ENCODE measurements around the gene HSPA4. TPM values are rescaled to one million over a fixed set of nuclear protein-coding genes. Genes with fewer than 3 reads are reported as not detected.

The HSPA4 gene
- total RNA-seq, 1 experiment from 2014 or later = 70.6 TPM

DNA sequence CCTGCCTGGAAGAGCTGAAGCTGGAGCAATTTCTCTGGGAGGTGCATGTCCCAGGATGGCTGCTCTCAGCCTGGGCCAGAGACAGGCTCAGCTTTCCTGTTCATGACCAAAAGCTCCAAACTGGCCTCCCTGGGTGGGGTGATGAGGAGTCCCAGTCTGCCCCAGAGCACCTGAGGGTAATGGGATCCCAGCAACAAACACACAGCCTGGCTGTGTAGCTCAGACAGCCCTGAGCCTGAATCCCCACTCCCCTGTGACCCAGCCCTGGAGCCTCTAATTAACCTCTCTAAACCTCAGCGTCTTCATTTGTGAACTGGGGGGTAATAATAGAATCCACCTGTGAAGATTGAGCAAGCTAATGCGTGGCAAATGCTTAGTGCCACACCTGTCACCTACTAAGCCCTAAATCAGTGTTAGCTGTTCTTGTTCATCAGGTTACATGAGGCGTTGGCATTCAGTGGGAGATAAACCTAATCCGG is 67.5 kb downstream of the HSPA4 start:
- Histone ChIP-seq H4K20me1 (ENCODE audit: low read length) (no peaks in the 10 kb centered on the region), H3F3A (ENCODE audit: low read length, unreplicated experiment) (no peaks in the 10 kb centered on the region), H3K27ac (ENCODE audit: low read length) (no peak overlapping the region), H3K27me3 (ENCODE audit: low read length) (no peaks in the 10 kb centered on the region), H3K79me2 (ENCODE audit: low read length) (no peaks in the 10 kb centered on the region), H3K9me2 (replicated peaks; ENCODE audit: low read length) (no peaks in the 10 kb centered on the region), H3K4me1 (ENCODE audit: insufficient read depth, low read length) (no peaks in the 10 kb centered on the region), H2AFZ (ENCODE audit: low read length) (no peak overlapping the region), H3K9ac (ENCODE audit: low read length) (no peak overlapping the region), H3K36me3 (ENCODE audit: low read depth, low read length) (no peaks in the 10 kb centered on the region), H3K4me3 (ENCODE audit: low read length) (no peak overlapping the region), H3K4me2 (ENCODE audit: low read length) (no peak overlapping the region), H3K9me3 (ENCODE audit: low read length) (no peaks in the 10 kb centered on the region)
- ATAC-seq (no peak), DNase-seq (no peak)
- BruUV-seq (replicated peaks) = no TSS peak
- CTCF ChIA-PET = no interaction called here
- intact Hi-C loops (cut with micrococcal nuclease) = no loop called here
- TF ChIP-seq EZH2 (IDR thresholded peaks at IDR 0.05; ENCODE audit: low read length, unreplicated experiment) (no peak), CTCF (conservative IDR thresholded peaks at IDR 0.05; ENCODE audit: low read depth, low read length) (no peak), EZH2phosphoT487 (IDR thresholded peaks at IDR 0.05; ENCODE audit: borderline replicate concordance, low read length) (no peak)
- POLR2A ChIA-PET (ENCODE audit: unreplicated experiment) = no interaction called here

DNA sequence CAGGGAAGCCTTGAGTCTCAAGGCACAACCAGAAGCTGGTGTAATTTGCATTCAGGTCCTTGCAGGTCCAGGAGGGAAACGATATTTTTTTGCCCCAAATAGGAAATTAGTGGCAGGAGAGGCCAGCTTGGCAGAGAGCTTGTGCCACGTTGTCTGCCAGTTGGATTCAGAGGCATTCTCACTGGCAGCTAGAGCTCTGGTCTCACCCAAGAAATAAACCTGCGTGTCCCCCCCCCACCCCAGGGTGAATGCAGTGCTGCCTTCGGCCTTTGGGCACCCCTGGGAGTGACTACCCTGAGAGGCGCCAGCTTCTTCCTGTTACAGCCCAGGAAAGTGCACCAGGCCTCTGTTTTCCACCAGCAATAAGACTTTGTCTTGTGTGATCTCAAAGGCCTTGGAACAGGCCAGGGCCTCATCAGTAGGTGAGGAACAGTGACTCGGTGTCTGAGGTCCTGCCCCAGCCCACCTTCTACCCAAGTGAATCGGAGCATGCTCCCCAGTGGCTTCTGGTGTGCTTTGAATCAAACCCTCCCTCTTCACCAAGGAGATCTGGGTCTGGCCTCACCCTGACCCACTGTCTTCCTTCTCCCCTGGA is 68.4 kb downstream of the HSPA4 start:
- Histone ChIP-seq H3K27ac (ENCODE audit: low read length) (no peak overlapping the region), H3K79me2 (ENCODE audit: low read length) (no peaks in the 10 kb centered on the region), H3K4me3 (ENCODE audit: low read length) (no peak overlapping the region), H3K4me2 (ENCODE audit: low read length) (no peak overlapping the region), H3K36me3 (ENCODE audit: low read depth, low read length) (no peaks in the 10 kb centered on the region), H3K9me3 (ENCODE audit: low read length) (no peaks in the 10 kb centered on the region), H3K9ac (ENCODE audit: low read length) (no peak overlapping the region), H3K4me1 (ENCODE audit: insufficient read depth, low read length) (no peaks in the 10 kb centered on the region), H3K9me2 (replicated peaks; ENCODE audit: low read length) (no peaks in the 10 kb centered on the region), H2AFZ (ENCODE audit: low read length) (no peak overlapping the region), H4K20me1 (ENCODE audit: low read length) (no peaks in the 10 kb centered on the region), H3K27me3 (ENCODE audit: low read length) (no peaks in the 10 kb centered on the region), H3F3A (ENCODE audit: low read length, unreplicated experiment) (no peaks in the 10 kb centered on the region)
- BruUV-seq (replicated peaks) = no TSS peak
- TF ChIP-seq EZH2phosphoT487 (IDR thresholded peaks at IDR 0.05; ENCODE audit: borderline replicate concordance, low read length) (no peak), CTCF (conservative IDR thresholded peaks at IDR 0.05; ENCODE audit: low read depth, low read length) (no peak), EZH2 (IDR thresholded peaks at IDR 0.05; ENCODE audit: low read length, unreplicated experiment) (no peak)
- intact Hi-C loops (cut with micrococcal nuclease) = no loop called here
- DNase-seq (no peak), ATAC-seq (no peak)
- POLR2A ChIA-PET (ENCODE audit: unreplicated experiment) = no interaction called here
- CTCF ChIA-PET = no interaction called here

GRCh38 chr5:133121080-133121479 is 69.3 kb downstream of the HSPA4 start:
- ATAC-seq = no peak

More at GRCh38 chr5:133121080-133121479, 69.3 kb downstream of the HSPA4 start:
- Histone ChIP-seq H4K20me1 (ENCODE audit: low read length) (no peaks in the 10 kb centered on the region), H3K4me2 (ENCODE audit: low read length) (no peak overlapping the region), H3K79me2 (ENCODE audit: low read length) (no peaks in the 10 kb centered on the region), H3K27me3 (ENCODE audit: low read length) (no peaks in the 10 kb centered on the region), H3K4me3 (ENCODE audit: low read length) (no peak overlapping the region), H3K9me3 (ENCODE audit: low read length) (no peaks in the 10 kb centered on the region), H3F3A (ENCODE audit: low read length, unreplicated experiment) (no peaks in the 10 kb centered on the region), H3K36me3 (ENCODE audit: low read depth, low read length) (no peaks in the 10 kb centered on the region), H2AFZ (ENCODE audit: low read length) (no peak overlapping the region), H3K27ac (ENCODE audit: low read length) (no peak overlapping the region), H3K9me2 (replicated peaks; ENCODE audit: low read length) (no peaks in the 10 kb centered on the region), H3K9ac (ENCODE audit: low read length) (no peak overlapping the region), H3K4me1 (ENCODE audit: insufficient read depth, low read length) (no peaks in the 10 kb centered on the region)
- DNase-seq = no peak
- ChIA-PET POLR2A (ENCODE audit: unreplicated experiment) (no interaction called here), CTCF (no interaction called here)
- intact Hi-C loops (cut with micrococcal nuclease) = no loop called here
- no TSS peak for BruUV-seq (replicated peaks)
- no peak for TF ChIP-seq EZH2 (IDR thresholded peaks at IDR 0.05; ENCODE audit: low read length, unreplicated experiment)
